ENCODE results near the gene IL3RA.

DNA sequence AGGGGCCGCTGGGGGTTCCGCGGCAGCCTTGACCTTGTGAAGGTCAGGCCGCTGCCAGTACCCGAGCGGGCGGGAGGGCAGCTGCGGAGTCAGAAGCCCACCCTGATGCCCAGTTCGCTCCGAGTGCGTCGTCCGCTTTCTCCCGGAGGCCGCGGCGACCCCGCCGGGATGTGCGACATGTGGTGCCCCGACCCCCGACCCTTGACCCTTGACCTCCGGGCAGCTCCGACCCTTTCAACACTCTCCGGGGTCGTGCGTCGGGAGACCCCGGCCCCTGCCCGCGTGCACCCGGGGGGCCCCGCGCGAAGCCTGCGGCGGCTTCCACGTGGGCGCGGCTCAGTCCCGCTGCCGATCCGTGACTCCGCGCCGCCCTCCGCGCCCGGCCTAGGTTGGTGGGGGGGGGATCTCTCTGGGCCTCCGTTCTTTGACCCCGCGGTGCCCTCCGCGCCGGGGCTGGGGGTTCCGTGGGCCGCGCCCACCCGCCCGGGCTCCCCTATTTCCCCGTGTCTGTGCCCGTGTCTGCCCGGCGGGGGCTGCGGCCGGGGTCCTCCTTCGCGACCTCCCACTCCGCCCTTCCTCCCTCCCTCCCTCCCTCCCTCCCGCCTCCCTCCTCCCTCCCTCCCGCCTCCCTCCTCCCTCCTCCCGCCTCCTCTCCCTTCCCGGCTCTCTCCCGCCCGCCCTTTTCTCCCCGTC is 55.9 kb downstream of the IL3RA start:
- TF ChIP-seq, protein P1, sequence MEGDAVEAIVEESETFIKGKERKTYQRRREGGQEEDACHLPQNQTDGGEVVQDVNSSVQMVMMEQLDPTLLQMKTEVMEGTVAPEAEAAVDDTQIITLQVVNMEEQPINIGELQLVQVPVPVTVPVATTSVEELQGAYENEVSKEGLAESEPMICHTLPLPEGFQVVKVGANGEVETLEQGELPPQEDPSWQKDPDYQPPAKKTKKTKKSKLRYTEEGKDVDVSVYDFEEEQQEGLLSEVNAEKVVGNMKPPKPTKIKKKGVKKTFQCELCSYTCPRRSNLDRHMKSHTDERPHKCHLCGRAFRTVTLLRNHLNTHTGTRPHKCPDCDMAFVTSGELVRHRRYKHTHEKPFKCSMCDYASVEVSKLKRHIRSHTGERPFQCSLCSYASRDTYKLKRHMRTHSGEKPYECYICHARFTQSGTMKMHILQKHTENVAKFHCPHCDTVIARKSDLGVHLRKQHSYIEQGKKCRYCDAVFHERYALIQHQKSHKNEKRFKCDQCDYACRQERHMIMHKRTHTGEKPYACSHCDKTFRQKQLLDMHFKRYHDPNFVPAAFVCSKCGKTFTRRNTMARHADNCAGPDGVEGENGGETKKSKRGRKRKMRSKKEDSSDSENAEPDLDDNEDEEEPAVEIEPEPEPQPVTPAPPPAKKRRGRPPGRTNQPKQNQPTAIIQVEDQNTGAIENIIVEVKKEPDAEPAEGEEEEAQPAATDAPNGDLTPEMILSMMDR (IDR thresholded peaks at IDR 0.05; ENCODE audit: control extremely low read depth in 1 of 3, insufficient read depth in 1 of 3, low read depth in 1 of 3, low read length in 3 of 3): no peak
- TF ChIP-seq EZH2 (IDR thresholded peaks at IDR 0.05; ENCODE audit: low read depth, low read length, severe bottlenecking) (no peak), TAF1 (IDR thresholded peaks at IDR 0.05; ENCODE audit: low read depth, low read length) (peak; percentile 85; the same call in 1 of the 2 replicates), POLR2A (IDR thresholded peaks at IDR 0.05; ENCODE audit: control extremely low read depth in 1 of 2, low read depth in 2 of 2, low read length in 2 of 2) (peak in 1 of 2 experiments; percentile 88; a peak in 2 of 3 replicates), JUN (IDR thresholded peaks at IDR 0.05; ENCODE audit: low read depth, low read length) (no peak), TAF7 (optimal IDR thresholded peaks at IDR 0.05; ENCODE audit: borderline replicate concordance, low read depth, low read length) (no peak), HDAC6 (IDR thresholded peaks at IDR 0.05; ENCODE audit: low read depth, low read length) (no peak), CREB1 (IDR thresholded peaks at IDR 0.05) (no peak), TBP (IDR thresholded peaks at IDR 0.05; ENCODE audit: low read depth, low read length) (no peak), HDAC2 (IDR thresholded peaks at IDR 0.05; ENCODE audit: borderline replicate concordance in 1 of 2, low read depth in 2 of 2, low read length in 2 of 2) (no peak; a peak in 1 of 4 replicates)
- TF ChIP-seq, protein P2, sequence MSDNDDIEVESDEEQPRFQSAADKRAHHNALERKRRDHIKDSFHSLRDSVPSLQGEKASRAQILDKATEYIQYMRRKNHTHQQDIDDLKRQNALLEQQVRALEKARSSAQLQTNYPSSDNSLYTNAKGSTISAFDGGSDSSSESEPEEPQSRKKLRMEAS (IDR thresholded peaks at IDR 0.05): peak; percentile 37
- TF ChIP-seq, protein P3, sequence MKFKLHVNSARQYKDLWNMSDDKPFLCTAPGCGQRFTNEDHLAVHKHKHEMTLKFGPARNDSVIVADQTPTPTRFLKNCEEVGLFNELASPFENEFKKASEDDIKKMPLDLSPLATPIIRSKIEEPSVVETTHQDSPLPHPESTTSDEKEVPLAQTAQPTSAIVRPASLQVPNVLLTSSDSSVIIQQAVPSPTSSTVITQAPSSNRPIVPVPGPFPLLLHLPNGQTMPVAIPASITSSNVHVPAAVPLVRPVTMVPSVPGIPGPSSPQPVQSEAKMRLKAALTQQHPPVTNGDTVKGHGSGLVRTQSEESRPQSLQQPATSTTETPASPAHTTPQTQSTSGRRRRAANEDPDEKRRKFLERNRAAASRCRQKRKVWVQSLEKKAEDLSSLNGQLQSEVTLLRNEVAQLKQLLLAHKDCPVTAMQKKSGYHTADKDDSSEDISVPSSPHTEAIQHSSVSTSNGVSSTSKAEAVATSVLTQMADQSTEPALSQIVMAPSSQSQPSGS (IDR thresholded peaks at IDR 0.05; ENCODE audit: low read length): no peak
- TF ChIP-seq, protein P4, sequence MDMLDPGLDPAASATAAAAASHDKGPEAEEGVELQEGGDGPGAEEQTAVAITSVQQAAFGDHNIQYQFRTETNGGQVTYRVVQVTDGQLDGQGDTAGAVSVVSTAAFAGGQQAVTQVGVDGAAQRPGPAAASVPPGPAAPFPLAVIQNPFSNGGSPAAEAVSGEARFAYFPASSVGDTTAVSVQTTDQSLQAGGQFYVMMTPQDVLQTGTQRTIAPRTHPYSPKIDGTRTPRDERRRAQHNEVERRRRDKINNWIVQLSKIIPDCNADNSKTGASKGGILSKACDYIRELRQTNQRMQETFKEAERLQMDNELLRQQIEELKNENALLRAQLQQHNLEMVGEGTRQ (IDR thresholded peaks at IDR 0.05; ENCODE audit: low read length): no peak

All from H1 (cell line).